Calu3 (cell line): ENCODE data around the gene SIRPB1. TPM values are rescaled to one million over a fixed set of nuclear protein-coding genes. Genes with fewer than 3 reads are reported as not detected.
"Not testable (repeated sequence)": the region's sequence is repeated elsewhere in the genome, so short reads cannot be mapped to it uniquely, and the experiment has no call there.

Experiments used
- BruUV-seq: library from RNA; stranded (reverse); fragments of 400-500 nt; replicated peaks from 2 replicates; lab custom pipeline; 2021; lab: Mats Ljungman, UMichigan
- CTCF ChIA-PET: fragments of 300-600 bp; sonication (Branson Sonifier 250); formaldehyde crosslinking; loops from one replicate; lab custom pipeline; 2022; ENCODE audit warnings: antibody characterized with exemption; lab: Charles Lee
- DNase-seq: peaks from one replicate; pipeline ENCODE4 v3.0.0; 2022
- H3K27ac Mint-ChIP-seq: one replicate; pipeline ENCODE4 v1.8.0; 2022; ENCODE audit warnings: mixed read lengths; ENCODE audit not compliant: unreplicated experiment
- H3K27me3 Mint-ChIP-seq: one replicate; pipeline ENCODE4 v1.8.0; 2022; ENCODE audit warnings: mixed read lengths; ENCODE audit not compliant: unreplicated experiment
- H3K36me3 Mint-ChIP-seq: one replicate; pipeline ENCODE4 v1.8.0; 2022; ENCODE audit warnings: mild to moderate bottlenecking, moderate library complexity, mixed read lengths; ENCODE audit not compliant: insufficient read depth, unreplicated experiment
- H3K4me1 Mint-ChIP-seq: one replicate; pipeline ENCODE4 v1.8.0; 2022; ENCODE audit warnings: mild to moderate bottlenecking, low read depth, mixed read lengths; ENCODE audit not compliant: unreplicated experiment
- H3K4me3 Mint-ChIP-seq: one replicate; pipeline ENCODE4 v1.8.0; 2022; ENCODE audit warnings: mild to moderate bottlenecking, low read depth, moderate library complexity, mixed read lengths; ENCODE audit not compliant: unreplicated experiment
- H3K9me3 Mint-ChIP-seq: one replicate; pipeline ENCODE4 v1.8.0; 2022; ENCODE audit warnings: low read depth, mixed read lengths; ENCODE audit not compliant: unreplicated experiment
- intact Hi-C: fragments of 100-400 bp; cut with micrococcal nuclease; formaldehyde crosslinking; loops from one replicate; pipeline ENCODE4 v1.10.0; 2022; ENCODE audit not compliant: unreplicated experiment
- total RNA-seq: library from RNA; stranded (reverse); gene quantifications from 2 replicates; pipeline ENCODE4 v1.2.3, GENCODE V29; 2022
- TF ChIP-seq, protein P1 (sequence below): fragments of 200-600 bp; IDR thresholded peaks from one replicate; pipeline ENCODE4 v1.8.0; 2022; ENCODE audit warnings: antibody characterized with exemption; ENCODE audit not compliant: unreplicated experiment

Gene SIRPB1
- total RNA-seq, 1 experiment from 2014 or later, result 3.4 TPM

DNA sequence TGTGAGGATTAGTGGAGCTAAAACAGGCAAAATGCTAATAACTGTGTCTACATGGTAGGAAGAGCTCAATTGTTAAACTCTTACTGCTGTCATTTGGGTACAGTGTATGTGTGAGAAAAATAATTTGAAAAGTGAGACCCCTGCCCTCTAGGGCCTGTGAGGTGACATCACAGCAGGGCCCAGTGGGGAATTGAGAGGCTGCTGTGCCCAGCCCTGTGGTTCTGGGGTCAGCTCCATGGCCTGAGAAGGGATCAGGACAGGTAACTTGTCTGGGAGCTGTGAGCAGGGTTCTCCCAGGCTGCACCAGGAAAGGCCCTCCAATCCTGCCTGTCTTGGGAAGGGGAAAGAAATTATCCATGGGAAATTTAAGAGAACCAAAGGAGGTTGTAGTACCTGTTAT is 1.3 kb downstream of the SIRPB1 start:
- TF ChIP-seq, protein P1, sequence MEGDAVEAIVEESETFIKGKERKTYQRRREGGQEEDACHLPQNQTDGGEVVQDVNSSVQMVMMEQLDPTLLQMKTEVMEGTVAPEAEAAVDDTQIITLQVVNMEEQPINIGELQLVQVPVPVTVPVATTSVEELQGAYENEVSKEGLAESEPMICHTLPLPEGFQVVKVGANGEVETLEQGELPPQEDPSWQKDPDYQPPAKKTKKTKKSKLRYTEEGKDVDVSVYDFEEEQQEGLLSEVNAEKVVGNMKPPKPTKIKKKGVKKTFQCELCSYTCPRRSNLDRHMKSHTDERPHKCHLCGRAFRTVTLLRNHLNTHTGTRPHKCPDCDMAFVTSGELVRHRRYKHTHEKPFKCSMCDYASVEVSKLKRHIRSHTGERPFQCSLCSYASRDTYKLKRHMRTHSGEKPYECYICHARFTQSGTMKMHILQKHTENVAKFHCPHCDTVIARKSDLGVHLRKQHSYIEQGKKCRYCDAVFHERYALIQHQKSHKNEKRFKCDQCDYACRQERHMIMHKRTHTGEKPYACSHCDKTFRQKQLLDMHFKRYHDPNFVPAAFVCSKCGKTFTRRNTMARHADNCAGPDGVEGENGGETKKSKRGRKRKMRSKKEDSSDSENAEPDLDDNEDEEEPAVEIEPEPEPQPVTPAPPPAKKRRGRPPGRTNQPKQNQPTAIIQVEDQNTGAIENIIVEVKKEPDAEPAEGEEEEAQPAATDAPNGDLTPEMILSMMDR, result no peak
- no TSS peak for BruUV-seq
- CTCF ChIA-PET, result no interaction called here
- peaks cover 9% of the 10 kb centered on the region for H3K4me1 Mint-ChIP-seq
- no peak for DNase-seq
- intact Hi-C loops, result no loop called here
- H3K4me3 Mint-ChIP-seq, result no peak overlapping the region
- no peaks in the 10 kb centered on the region for H3K27me3 Mint-ChIP-seq
- no peaks in the 10 kb centered on the region for H3K9me3 Mint-ChIP-seq
- H3K36me3 Mint-ChIP-seq, result no peaks in the 10 kb centered on the region
- no peak overlapping the region for H3K27ac Mint-ChIP-seq

DNA sequence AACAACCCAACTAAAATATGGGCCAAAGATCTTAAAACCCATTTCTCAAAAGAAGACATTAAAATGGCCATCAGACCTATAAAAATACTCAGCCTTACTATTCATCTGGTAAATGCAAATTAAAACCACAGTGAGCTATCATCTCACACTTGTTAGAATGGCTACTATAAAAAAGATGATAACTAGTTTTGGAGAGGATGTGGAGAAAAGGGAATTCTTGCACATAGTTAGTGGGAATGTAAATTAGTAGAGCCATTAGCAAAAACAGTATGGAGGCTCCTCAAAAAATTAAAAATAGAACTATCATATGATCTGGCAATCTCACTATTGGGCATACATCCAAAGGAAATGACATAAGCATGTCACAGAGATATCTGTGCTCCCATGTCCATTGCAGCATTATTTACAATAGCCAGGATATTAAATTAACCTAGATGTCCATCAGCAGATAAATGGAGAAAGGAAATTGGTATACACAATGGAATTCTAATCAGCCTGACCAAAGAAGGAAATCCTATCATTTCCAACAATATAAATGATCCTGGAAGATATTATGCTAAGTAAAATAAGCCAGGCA is 2.9 kb downstream of the SIRPB1 start:
- no peaks in the 10 kb centered on the region for H3K4me1 Mint-ChIP-seq
- H3K4me3 Mint-ChIP-seq, result no peak overlapping the region
- no peak overlapping the region for H3K27ac Mint-ChIP-seq
- TF ChIP-seq, protein P1, result no peak
- intact Hi-C loops, result no loop called here
- BruUV-seq, result no TSS peak
- H3K27me3 Mint-ChIP-seq, result no peaks in the 10 kb centered on the region
- DNase-seq, result no peak
- H3K9me3 Mint-ChIP-seq, result no peaks in the 10 kb centered on the region
- no peaks in the 10 kb centered on the region for H3K36me3 Mint-ChIP-seq
- CTCF ChIA-PET, result no interaction called here

DNA sequence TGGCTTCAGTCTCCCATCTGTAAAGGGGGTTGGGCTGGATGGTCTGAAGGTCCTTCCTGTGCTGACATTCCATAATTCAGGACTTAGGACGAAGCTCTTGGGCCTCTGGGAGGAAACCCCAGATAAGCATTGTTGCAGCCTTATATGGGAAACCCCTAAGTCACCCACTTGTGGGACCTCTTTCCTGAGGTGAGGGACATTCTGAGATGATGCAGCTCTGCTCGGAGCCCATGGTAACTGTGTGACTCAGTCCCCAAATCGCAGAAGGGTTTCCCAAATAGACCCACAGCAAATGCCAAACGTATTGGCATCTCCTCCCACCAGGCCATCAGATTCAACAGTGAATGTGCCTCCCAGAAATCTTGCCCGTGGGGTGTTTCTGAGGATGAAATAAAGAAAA is 9.4 kb downstream of the SIRPB1 start:
- H3K27ac Mint-ChIP-seq, H3K27me3 Mint-ChIP-seq, H3K4me3 Mint-ChIP-seq, H3K9me3 Mint-ChIP-seq, BruUV-seq, H3K36me3 Mint-ChIP-seq, H3K4me1 Mint-ChIP-seq, DNase-seq, intact Hi-C loops, CTCF ChIA-PET: not testable (repeated sequence)

DNA sequence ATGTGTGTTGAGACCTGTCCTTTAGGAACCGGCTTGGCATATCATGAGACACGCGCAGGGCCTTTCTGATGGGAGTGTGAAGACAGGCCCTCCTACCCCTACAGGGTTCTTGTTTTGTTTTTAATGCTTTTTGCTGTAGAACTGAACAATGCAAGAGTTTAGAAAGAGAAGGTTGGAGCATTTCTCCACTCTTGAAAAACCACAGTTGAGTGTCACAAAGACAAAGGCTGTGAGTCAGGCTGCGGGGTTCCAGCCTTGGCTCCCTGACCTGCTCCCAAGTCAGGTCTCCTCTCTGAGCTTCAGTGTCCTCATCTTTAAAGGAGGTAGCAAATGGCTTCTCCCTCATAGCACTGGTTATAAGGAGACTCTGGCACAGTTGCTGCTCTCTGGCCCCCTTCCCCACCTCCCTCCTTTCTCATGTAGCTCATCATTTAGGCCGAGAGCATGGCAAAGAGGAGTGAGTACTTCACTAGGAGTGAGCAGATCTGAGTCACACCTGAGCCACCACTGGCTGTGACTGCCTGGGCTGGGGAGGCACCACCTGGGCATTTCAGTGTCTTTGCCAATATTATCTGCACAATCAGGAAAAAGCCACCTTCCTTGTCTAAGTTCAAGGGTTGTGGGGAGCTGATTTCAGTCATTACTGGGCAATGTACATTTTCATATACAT is 11.0 kb downstream of the SIRPB1 start:
- DNase-seq, BruUV-seq, intact Hi-C loops, H3K4me3 Mint-ChIP-seq, H3K27ac Mint-ChIP-seq, H3K9me3 Mint-ChIP-seq, CTCF ChIA-PET, H3K36me3 Mint-ChIP-seq, H3K4me1 Mint-ChIP-seq, H3K27me3 Mint-ChIP-seq: not testable (repeated sequence)

DNA sequence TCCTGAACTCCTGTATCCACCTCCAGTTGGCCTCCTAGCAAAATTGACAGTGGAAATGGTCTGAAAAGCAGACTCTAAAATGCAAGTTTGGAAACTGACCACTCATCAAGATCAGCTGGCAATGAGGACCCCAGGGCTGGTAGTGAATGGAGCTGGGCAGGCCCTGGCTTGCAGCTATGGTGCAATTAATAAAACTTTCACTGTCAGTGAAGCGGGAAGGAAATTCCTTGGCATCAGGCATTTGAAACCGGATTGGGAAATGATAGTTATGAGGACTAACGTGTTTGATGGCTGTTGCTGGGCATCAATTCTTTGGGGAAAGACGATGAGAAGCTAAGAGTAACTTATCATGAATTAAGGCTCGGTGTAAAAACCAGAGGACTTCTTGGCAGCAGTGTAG is 19.1 kb downstream of the SIRPB1 start:
- DNase-seq, result no peak
- CTCF ChIA-PET, result no interaction called here
- Mint-ChIP-seq H3K36me3 (no peaks in the 10 kb centered on the region), H3K9me3 (no peaks in the 10 kb centered on the region), H3K4me3 (no peak overlapping the region), H3K27ac (no peak overlapping the region), H3K4me1 (no peaks in the 10 kb centered on the region), H3K27me3 (no peaks in the 10 kb centered on the region)
- TF ChIP-seq, protein P1, result no peak
- intact Hi-C loops, result no loop called here
- no TSS peak for BruUV-seq
